ENCODE data around the gene KCNN2.

DNA sequence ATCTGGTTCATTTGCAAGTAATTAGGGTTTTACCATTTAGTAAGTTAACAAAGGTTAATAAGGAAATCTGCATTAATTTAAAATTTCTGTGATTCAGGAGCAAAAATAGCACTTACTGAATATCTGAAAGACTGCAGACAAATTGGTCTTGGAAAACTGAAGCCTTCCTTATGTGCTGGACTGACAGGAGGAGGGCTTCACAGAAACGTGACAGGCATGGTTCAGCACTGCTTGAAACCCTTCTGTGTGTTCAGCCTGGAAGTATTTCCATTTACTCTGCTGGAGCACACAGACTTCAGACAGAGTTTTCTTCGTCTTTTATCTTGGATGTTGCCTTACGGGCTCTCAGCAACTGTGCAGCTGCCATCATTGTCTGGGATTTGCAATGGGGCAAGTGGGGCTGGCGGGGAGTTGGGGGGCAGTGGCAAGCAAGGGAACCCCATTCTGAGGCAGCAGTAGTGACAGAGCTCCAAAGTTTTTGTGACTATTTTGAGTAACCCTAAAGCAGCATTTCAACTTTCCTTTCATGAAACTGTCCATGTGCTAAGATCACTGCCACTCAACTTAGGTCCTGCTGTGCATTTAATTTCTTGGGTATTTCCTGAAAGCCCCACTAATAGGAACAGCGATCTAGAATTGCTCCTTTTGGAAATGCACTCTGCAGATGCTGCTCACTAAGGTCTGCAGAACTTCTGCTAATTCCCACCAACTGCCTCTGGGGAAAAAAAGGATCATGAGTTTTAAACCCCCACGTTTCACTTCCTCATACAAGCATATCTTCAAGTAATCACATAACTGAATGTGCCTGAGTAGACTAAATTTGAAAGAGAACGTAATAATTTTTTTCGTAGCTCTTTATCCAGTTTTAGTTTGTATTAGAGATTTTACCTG is 56.6 kb downstream of the KCNN2 start:
- TF ChIP-seq, protein P1, sequence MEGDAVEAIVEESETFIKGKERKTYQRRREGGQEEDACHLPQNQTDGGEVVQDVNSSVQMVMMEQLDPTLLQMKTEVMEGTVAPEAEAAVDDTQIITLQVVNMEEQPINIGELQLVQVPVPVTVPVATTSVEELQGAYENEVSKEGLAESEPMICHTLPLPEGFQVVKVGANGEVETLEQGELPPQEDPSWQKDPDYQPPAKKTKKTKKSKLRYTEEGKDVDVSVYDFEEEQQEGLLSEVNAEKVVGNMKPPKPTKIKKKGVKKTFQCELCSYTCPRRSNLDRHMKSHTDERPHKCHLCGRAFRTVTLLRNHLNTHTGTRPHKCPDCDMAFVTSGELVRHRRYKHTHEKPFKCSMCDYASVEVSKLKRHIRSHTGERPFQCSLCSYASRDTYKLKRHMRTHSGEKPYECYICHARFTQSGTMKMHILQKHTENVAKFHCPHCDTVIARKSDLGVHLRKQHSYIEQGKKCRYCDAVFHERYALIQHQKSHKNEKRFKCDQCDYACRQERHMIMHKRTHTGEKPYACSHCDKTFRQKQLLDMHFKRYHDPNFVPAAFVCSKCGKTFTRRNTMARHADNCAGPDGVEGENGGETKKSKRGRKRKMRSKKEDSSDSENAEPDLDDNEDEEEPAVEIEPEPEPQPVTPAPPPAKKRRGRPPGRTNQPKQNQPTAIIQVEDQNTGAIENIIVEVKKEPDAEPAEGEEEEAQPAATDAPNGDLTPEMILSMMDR (conservative IDR thresholded peaks at IDR 0.05; ENCODE audit: low read depth, low read length): no peak
- TF ChIP-seq FOS (IDR thresholded peaks at IDR 0.05; ENCODE audit: low read depth, low read length) (no peak), NFE2L2 (IDR thresholded peaks at IDR 0.05; ENCODE audit: low read depth, low read length) (no peak), MXI1 (IDR thresholded peaks at IDR 0.05; ENCODE audit: borderline replicate concordance, low read depth, low read length) (no peak), SMC3 (IDR thresholded peaks at IDR 0.05; ENCODE audit: low read depth, low read length) (no peak), RAD21 (IDR thresholded peaks at IDR 0.05; ENCODE audit: low read length) (no peak), RFX5 (IDR thresholded peaks at IDR 0.05; ENCODE audit: low read depth, low read length) (no peak), POLR2A (IDR thresholded peaks at IDR 0.05; ENCODE audit: low read depth, low read length) (no peak), CHD1 (IDR thresholded peaks at IDR 0.05; ENCODE audit: low read depth, low read length) (no peak), BHLHE40 (IDR thresholded peaks at IDR 0.05; ENCODE audit: low read depth, low read length) (no peak), MAZ (IDR thresholded peaks at IDR 0.05; ENCODE audit: borderline replicate concordance, low read depth, low read length) (no peak), CEBPB (IDR thresholded peaks at IDR 0.05; ENCODE audit: low read depth, low read length) (no peak)
- TF ChIP-seq, protein P2, sequence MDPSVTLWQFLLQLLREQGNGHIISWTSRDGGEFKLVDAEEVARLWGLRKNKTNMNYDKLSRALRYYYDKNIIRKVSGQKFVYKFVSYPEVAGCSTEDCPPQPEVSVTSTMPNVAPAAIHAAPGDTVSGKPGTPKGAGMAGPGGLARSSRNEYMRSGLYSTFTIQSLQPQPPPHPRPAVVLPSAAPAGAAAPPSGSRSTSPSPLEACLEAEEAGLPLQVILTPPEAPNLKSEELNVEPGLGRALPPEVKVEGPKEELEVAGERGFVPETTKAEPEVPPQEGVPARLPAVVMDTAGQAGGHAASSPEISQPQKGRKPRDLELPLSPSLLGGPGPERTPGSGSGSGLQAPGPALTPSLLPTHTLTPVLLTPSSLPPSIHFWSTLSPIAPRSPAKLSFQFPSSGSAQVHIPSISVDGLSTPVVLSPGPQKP (IDR thresholded peaks at IDR 0.05; ENCODE audit: borderline replicate concordance, low read depth, low read length): no peak

All from IMR-90 (cell line).